GM12878 (cell line): Measurements from ENCODE around the gene MAPRE3. TPM values are rescaled to one million over a fixed set of nuclear protein-coding genes. Genes with fewer than 3 reads are reported as not detected.

Experiments used
- ATAC-seq: fragments of 200-7000 bp; cut with Tn5 transposase; 3 replicates; pipeline ENCODE4 v1.9.1; 2020; ENCODE audit warnings: mild to moderate bottlenecking, moderate library complexity
- BruUV-seq: library from RNA; stranded (reverse); fragments of 400-500 nt; replicated peaks from 2 replicates; lab custom pipeline; 2021; lab: Mats Ljungman, UMichigan
- CTCF ChIA-PET: fragments of 300-600 bp; sonication (Branson Sonifier 250); formaldehyde crosslinking; extraction: SDS; loops from one replicate; lab custom pipeline; 2021; ENCODE audit warnings: inconsistent platforms; lab: Yijun Ruan, JAX
- POLR2A ChIA-PET: fragments of 350-600 bp; formaldehyde crosslinking; extraction: SDS; loops from one replicate; lab custom pipeline; 2021; ENCODE audit warnings: inconsistent platforms; lab: Charles Lee
- RAD21 ChIA-PET: fragments of 300-600 bp; sonication (Branson Sonifier 250); formaldehyde crosslinking; loops from one replicate; lab custom pipeline; 2023; ENCODE audit warnings: antibody characterized with exemption; ENCODE audit not compliant: unreplicated experiment; lab: Charles Lee
- SMC1A ChIA-PET: fragments of 300-600 bp; sonication (Branson Sonifier 250); formaldehyde crosslinking; loops from one replicate; lab custom pipeline; 2023; ENCODE audit not compliant: unreplicated experiment, uncharacterized antibody; lab: Charles Lee
- DNase-seq: peaks from one replicate; pipeline ENCODE4 v3.0.0-alpha.2; 2011; ENCODE audit warnings: low read depth, low spot score
- FAIRE-seq: peaks from 3 replicates; lab custom pipeline; 2011; peaks lifted over from hg19 to GRCh38; lab: Jason Lieb, UNC
- H2AFZ ChIP-seq: 2 replicates; pipeline ENCODE4 v1.6.0; 2011; ENCODE audit warnings: low read depth, low read length, control low read depth; ENCODE audit not compliant: control insufficient read depth
- H3K27ac ChIP-seq: 2 replicates; pipeline ENCODE4 v1.5.1; 2011; ENCODE audit warnings: control low read depth; ENCODE audit not compliant: control insufficient read depth, insufficient read depth
- H3K27me3 ChIP-seq, 2 experiments: replicated peaks in 1 of 2; 2 replicates each; pipeline versions ENCODE4 v1.6.0 to v1.6.1; 2011; ENCODE audit warnings: low read length in 1 of 2; ENCODE audit not compliant: control insufficient read depth in 2 of 2, insufficient read depth in 2 of 2
- H3K36me3 ChIP-seq, 2 experiments: 2 replicates each; pipeline ENCODE4 v1.5.1; 2011; ENCODE audit warnings: low read length in 1 of 2; ENCODE audit not compliant: control insufficient read depth in 2 of 2, insufficient read depth in 2 of 2
- H3K4me1 ChIP-seq: 2 replicates; pipeline ENCODE4 v1.6.1; 2011; ENCODE audit warnings: mild to moderate bottlenecking, low read length, moderate library complexity, mixed read lengths; ENCODE audit not compliant: control insufficient read depth, insufficient read depth
- H3K4me2 ChIP-seq: 2 replicates; pipeline ENCODE4 v1.6.0; 2011; ENCODE audit warnings: control low read depth; ENCODE audit not compliant: control insufficient read depth, insufficient read depth
- H3K4me3 ChIP-seq: fragments of 200-600 bp; sonication (generic); 2 replicates; pipeline ENCODE4 v1.5.1; 2016
- H3K79me2 ChIP-seq: 2 replicates; pipeline ENCODE4 v1.6.0; 2011; ENCODE audit warnings: low read length; ENCODE audit not compliant: control insufficient read depth, insufficient read depth
- H3K9ac ChIP-seq: 2 replicates; pipeline ENCODE4 v1.8.0; 2011; ENCODE audit warnings: low read length, control low read depth, mixed read lengths; ENCODE audit not compliant: control insufficient read depth, insufficient read depth
- H3K9me3 ChIP-seq: replicated peaks from 3 replicates; pipeline ENCODE4 v1.5.1; 2011; ENCODE audit warnings: mild to moderate bottlenecking, low read length; ENCODE audit not compliant: control insufficient read depth, insufficient read depth
- H4K20me1 ChIP-seq: 2 replicates; pipeline ENCODE4 v1.6.0; 2011; ENCODE audit not compliant: control insufficient read depth, insufficient read depth
- ASH2L ChIP-seq: fragments of 300-600, 200-600 bp; sonication (generic); IDR thresholded peaks from 2 replicates; pipeline ENCODE4 v1.6.1; 2017; ENCODE audit warnings: low read depth, mild to moderate bottlenecking, borderline replicate concordance
- CHD2 ChIP-seq: IDR thresholded peaks from 2 replicates; pipeline ENCODE4 v1.6.1; 2011; ENCODE audit warnings: low read depth, low read length, improper control_type of control experiment, borderline replicate concordance
- HCFC1 ChIP-seq: fragments of 150-350 bp; IDR thresholded peaks from 2 replicates; pipeline ENCODE4 v1.6.1; 2014; ENCODE audit warnings: low read length
- IRF4 ChIP-seq: IDR thresholded peaks from 2 replicates; pipeline ENCODE4 v1.6.1; 2011; ENCODE audit warnings: low read depth, low read length
- JUNB ChIP-seq: IDR thresholded peaks from 2 replicates; pipeline ENCODE4 v1.6.1; 2016; ENCODE audit warnings: antibody characterized with exemption, mild to moderate bottlenecking
- SP1 ChIP-seq: IDR thresholded peaks from one replicate; pipeline ENCODE4 v1.6.1; 2011; ENCODE audit warnings: low read depth, low read length
- TBL1XR1 ChIP-seq: IDR thresholded peaks from 2 replicates; pipeline ENCODE4 v1.6.1; 2012; ENCODE audit warnings: low read depth, low read length, improper control_type of control experiment
- ZNF622 ChIP-seq: fragments of 450-650 bp; IDR thresholded peaks from 2 replicates; pipeline ENCODE4 v1.6.1; 2017; ENCODE audit warnings: mild to moderate bottlenecking, inconsistent platforms
- WGBS: methylation state at CpG from one replicate; pipeline ENCODE4 v1.1.6; 2016; ENCODE audit warnings: low lambda C conversion rate; ENCODE audit not compliant: insufficient replicate concordance, insufficient coverage; ENCODE audit errors: missing lambda C conversion rate; 5-methylcytosine and 5-hydroxymethylcytosine counted together
- in situ Hi-C: fragments of 300-500 bp; cut with MboI; formaldehyde crosslinking; loops from 9 replicates; pipeline ENCODE4 v1.14.3; 2018; ENCODE audit warnings: mixed read lengths
- intact Hi-C: fragments of 100-400 bp; cut with micrococcal nuclease; formaldehyde crosslinking; loops from one replicate; pipeline ENCODE4 v1.14.2; 2022; ENCODE audit not compliant: unreplicated experiment
- polyA plus RNA-seq, 11 experiments: library from polyadenylated mRNA; depleted of rRNA in 4 of 11; unstranded in 6 of 11; stranded (reverse) in 5 of 11; fragments of >200 nt; fragmentation: Nextera tagmentation in 4 of 11; fragmentation: Illumina TruSeq in 1 of 11; extraction: Ambion mirVana in 4 of 11; extraction: Trizol in 1 of 11; gene quantifications; 1 replicate in 1 of 11; 2 replicates in 10 of 11; pipeline versions ENCODE4 v1.2.1 to v1.2.3, GENCODE V29; 2011 to 2016; ENCODE audit warnings: inconsistent platforms in 2 of 11, missing spikeins in 2 of 11, low read depth in 1 of 11
- total RNA-seq, 4 experiments: library from RNA; depleted of rRNA in 3 of 4; stranded (reverse); fragments of >200 nt in 3 of 4; fragmentation: Illumina TruSeq in 1 of 4; extraction: Trizol in 1 of 4; gene quantifications; 2 replicates each; pipeline versions ENCODE4 v1.2.1 to v1.2.3, GENCODE V29; 2013 to 2021
- TF ChIP-seq, protein P1 (sequence below): fragments of 450-650 bp; IDR thresholded peaks from 2 replicates; pipeline ENCODE4 v1.6.1; 2014; ENCODE audit warnings: mild to moderate bottlenecking
- TF ChIP-seq, protein P2 (sequence below): fragments of 450-650 bp; formaldehyde crosslinking; IDR thresholded peaks from 2 replicates; pipeline ENCODE4 v1.5.0; 2022; ENCODE audit warnings: mild to moderate bottlenecking, missing genetic modification characterization
- TF ChIP-seq, protein P3 (sequence below): fragments of 450-650 bp; IDR thresholded peaks from 2 replicates; pipeline ENCODE4 v1.6.1; 2017; ENCODE audit warnings: mild to moderate bottlenecking, low read depth, inconsistent platforms; ENCODE audit not compliant: poor library complexity, severe bottlenecking

Gene MAPRE3
- total and polyA plus RNA-seq, 10 of the 15 experiments (the other 5 are each of a cell fraction or from before 2014, with no cell fraction given), result 0.03 to 1.3 (median 0.73) TPM; not detected in 1

DNA sequence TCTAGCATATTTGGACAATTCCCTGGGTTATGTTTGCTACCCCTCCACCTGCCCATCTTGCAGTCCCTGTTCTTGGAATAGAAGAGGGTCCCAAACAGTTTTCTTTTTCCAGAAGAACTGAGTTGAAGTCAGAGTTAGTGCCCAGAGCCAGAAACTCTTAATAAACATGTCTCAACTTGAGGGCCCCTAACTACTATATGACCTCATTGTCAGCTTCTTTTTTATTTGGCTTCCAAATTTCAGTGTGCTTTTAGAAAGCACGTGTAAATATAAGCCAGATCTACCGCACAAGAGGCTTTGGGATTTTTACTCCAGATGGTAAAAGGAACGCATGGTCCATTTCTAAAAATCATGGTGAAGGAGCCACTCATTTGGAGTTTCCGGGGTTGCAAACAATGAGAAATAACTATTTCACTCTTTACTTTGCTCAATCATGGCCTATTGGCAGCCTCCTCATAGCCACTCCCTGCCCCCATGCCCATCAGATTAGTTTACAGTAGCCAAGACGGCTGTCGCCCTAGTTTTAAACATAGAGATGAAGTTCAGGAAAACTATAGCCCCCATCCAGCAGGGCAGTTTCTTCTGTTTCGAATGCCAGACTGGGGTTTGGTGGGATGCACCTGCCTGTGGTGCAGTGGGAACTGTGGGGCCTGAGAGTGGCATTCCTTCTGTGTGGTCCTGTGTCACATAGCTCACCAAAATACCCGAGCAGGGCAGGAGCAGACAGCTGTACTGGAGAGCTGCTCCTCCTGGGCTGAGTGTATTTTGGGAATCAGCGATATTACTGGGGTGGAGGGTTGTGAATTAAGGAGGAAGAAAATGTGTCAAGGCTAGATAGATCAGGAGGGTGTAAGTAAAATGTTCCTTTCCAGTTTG is 1.7 kb downstream of the MAPRE3 start:
- 52% methylated on average over 9 of the region's 9 CpGs for WGBS
- in situ Hi-C loops (no loop called here), intact Hi-C loops (no loop called here)
- ChIA-PET RAD21 (no interaction called here), POLR2A (no interaction called here), CTCF (interaction anchor here (0.5 to 1.5 kb wide), 6 partner anchors 8 to 331 kb away, joined by 3 to 10 read pairs (median 4); no protein-coding TSS in a partner anchor), SMC1A (no interaction called here)
- FAIRE-seq, result no peak
- H3K27ac ChIP-seq, result no peak overlapping the region
- no peaks in the 10 kb centered on the region for H3K4me1 ChIP-seq
- no peak overlapping the region for H2AFZ ChIP-seq
- no peaks in the 10 kb centered on the region for H3K79me2 ChIP-seq
- H3K36me3 ChIP-seq, result no peaks in the 10 kb centered on the region
- no peak overlapping the region for H3K9ac ChIP-seq
- TF ChIP-seq CHD2 (no peak), HCFC1 (no peak), ZNF622 (no peak), JUNB (no peak), ASH2L (no peak), TBL1XR1 (no peak), SP1 (no peak), IRF4 (no peak)
- TF ChIP-seq, protein P1, sequence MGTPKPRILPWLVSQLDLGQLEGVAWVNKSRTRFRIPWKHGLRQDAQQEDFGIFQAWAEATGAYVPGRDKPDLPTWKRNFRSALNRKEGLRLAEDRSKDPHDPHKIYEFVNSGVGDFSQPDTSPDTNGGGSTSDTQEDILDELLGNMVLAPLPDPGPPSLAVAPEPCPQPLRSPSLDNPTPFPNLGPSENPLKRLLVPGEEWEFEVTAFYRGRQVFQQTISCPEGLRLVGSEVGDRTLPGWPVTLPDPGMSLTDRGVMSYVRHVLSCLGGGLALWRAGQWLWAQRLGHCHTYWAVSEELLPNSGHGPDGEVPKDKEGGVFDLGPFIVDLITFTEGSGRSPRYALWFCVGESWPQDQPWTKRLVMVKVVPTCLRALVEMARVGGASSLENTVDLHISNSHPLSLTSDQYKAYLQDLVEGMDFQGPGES, result no peak
- TF ChIP-seq, protein P2, sequence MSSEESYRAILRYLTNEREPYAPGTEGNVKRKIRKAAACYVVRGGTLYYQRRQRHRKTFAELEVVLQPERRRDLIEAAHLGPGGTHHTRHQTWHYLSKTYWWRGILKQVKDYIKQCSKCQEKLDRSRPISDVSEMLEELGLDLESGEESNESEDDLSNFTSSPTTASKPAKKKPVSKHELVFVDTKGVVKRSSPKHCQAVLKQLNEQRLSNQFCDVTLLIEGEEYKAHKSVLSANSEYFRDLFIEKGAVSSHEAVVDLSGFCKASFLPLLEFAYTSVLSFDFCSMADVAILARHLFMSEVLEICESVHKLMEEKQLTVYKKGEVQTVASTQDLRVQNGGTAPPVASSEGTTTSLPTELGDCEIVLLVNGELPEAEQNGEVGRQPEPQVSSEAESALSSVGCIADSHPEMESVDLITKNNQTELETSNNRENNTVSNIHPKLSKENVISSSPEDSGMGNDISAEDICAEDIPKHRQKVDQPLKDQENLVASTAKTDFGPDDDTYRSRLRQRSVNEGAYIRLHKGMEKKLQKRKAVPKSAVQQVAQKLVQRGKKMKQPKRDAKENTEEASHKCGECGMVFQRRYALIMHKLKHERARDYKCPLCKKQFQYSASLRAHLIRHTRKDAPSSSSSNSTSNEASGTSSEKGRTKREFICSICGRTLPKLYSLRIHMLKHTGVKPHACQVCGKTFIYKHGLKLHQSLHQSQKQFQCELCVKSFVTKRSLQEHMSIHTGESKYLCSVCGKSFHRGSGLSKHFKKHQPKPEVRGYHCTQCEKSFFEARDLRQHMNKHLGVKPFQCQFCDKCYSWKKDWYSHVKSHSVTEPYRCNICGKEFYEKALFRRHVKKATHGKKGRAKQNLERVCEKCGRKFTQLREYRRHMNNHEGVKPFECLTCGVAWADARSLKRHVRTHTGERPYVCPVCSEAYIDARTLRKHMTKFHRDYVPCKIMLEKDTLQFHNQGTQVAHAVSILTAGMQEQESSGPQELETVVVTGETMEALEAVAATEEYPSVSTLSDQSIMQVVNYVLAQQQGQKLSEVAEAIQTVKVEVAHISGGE, result no peak
- TF ChIP-seq, protein P3, sequence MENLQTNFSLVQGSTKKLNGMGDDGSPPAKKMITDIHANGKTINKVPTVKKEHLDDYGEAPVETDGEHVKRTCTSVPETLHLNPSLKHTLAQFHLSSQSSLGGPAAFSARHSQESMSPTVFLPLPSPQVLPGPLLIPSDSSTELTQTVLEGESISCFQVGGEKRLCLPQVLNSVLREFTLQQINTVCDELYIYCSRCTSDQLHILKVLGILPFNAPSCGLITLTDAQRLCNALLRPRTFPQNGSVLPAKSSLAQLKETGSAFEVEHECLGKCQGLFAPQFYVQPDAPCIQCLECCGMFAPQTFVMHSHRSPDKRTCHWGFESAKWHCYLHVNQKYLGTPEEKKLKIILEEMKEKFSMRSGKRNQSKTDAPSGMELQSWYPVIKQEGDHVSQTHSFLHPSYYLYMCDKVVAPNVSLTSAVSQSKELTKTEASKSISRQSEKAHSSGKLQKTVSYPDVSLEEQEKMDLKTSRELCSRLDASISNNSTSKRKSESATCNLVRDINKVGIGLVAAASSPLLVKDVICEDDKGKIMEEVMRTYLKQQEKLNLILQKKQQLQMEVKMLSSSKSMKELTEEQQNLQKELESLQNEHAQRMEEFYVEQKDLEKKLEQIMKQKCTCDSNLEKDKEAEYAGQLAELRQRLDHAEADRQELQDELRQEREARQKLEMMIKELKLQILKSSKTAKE, result no peak
- BruUV-seq, result no TSS peak
- H4K20me1 ChIP-seq, result no peaks in the 10 kb centered on the region
- H3K4me2 ChIP-seq, result no peak overlapping the region
- H3K27me3 ChIP-seq, result peaks cover 1 to 6% of the 10 kb centered on the region in 2 experiments
- ATAC-seq, result no peak
- no peak overlapping the region for H3K4me3 ChIP-seq
- H3K9me3 ChIP-seq, result no peaks in the 10 kb centered on the region
- DNase-seq, result no peak
